ENCODE measurements around the gene ZCCHC8. TPM values are rescaled to one million over a fixed set of nuclear protein-coding genes. Genes with fewer than 3 reads are reported as not detected.

The ZCCHC8 gene
- polyA plus RNA-seq, 1 donor (not counting 4 experiments of a cell fraction or from before 2014, with no cell fraction given): 14.0 TPM

DNA sequence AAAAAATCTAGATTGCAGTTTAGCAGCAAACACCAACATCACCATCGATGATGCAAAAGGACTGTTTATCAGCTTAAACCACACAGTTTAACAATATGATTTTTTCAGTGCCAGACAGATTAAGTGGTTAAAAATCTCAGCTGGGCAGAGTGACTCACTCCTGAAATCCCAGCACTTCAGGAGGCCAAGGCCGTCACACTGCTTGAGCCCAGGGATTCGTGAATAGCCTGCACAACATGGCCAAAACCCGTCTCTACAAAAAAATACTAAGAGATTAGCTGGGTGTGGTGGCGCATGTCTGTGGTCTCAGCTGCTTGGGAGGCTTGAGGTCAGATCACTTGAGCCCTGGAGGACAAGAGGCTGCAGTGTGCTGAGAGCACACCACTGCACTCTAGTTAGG lies 17.1 kb upstream of the ZCCHC8 start:
- Histone ChIP-seq H4K20me1 (ENCODE audit: control insufficient read depth, extremely low read depth, insufficient read depth, low read length) (peaks cover 34% of the 10 kb centered on the region), H3K9me1 (ENCODE audit: control insufficient read depth, extremely low read depth, insufficient read depth, low read length) (no peaks in the 10 kb centered on the region), H3K79me2 (ENCODE audit: control insufficient read depth, insufficient read depth, low read length) (peaks cover 84% of the 10 kb centered on the region), H3K36me3 (ENCODE audit: control insufficient read depth in 2 of 2, extremely low read depth in 1 of 2, insufficient read depth in 2 of 2, low read length in 2 of 2) (peaks cover 34 to 70% of the 10 kb centered on the region in 2 experiments), H3K27me3 (ENCODE audit: control insufficient read depth, extremely low read depth, insufficient read depth, low read length) (no peaks in the 10 kb centered on the region), H2AFZ (ENCODE audit: control insufficient read depth, low read length) (no peak overlapping the region), H3K9me3 (ENCODE audit: control insufficient read depth, low read depth, low read length) (no peaks in the 10 kb centered on the region), H3K4me2 (ENCODE audit: control insufficient read depth, extremely low read depth, insufficient read depth, low read depth, low read length) (no peak overlapping the region), H3K27ac (ENCODE audit: control insufficient read depth, insufficient read depth, low read length) (no peak overlapping the region), H3K4me1 (ENCODE audit: control insufficient read depth, extremely low read depth, insufficient read depth, low read length) (peaks cover under 1% of the 10 kb centered on the region), H3K4me3 (ENCODE audit: control insufficient read depth in 2 of 3, extremely low read depth in 1 of 3, insufficient read depth in 2 of 3, low read depth in 1 of 3, low read length in 3 of 3) (no peak overlapping the region), H3K9ac (ENCODE audit: control insufficient read depth, extremely low read depth, insufficient read depth, low read length) (no peak overlapping the region)
- dilution Hi-C loops (cut with MboI; ENCODE audit: extremely low pct_ligation_motif_present, low sequenced_read_pairs): no loop called here
- TF ChIP-seq, protein P1, sequence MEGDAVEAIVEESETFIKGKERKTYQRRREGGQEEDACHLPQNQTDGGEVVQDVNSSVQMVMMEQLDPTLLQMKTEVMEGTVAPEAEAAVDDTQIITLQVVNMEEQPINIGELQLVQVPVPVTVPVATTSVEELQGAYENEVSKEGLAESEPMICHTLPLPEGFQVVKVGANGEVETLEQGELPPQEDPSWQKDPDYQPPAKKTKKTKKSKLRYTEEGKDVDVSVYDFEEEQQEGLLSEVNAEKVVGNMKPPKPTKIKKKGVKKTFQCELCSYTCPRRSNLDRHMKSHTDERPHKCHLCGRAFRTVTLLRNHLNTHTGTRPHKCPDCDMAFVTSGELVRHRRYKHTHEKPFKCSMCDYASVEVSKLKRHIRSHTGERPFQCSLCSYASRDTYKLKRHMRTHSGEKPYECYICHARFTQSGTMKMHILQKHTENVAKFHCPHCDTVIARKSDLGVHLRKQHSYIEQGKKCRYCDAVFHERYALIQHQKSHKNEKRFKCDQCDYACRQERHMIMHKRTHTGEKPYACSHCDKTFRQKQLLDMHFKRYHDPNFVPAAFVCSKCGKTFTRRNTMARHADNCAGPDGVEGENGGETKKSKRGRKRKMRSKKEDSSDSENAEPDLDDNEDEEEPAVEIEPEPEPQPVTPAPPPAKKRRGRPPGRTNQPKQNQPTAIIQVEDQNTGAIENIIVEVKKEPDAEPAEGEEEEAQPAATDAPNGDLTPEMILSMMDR (optimal IDR thresholded peaks at IDR 0.05 in 1 of 3, IDR thresholded peaks at IDR 0.05 in 1 of 3, conservative IDR thresholded peaks at IDR 0.05 in 1 of 3; ENCODE audit: extremely low read depth in 1 of 3, insufficient read depth in 2 of 3, low read length in 3 of 3): no peak
- no peak for TF ChIP-seq EZH2 (IDR thresholded peaks at IDR 0.05; ENCODE audit: low read length)
- no peak for DNase-seq (ENCODE audit: low read depth, low spot score)
- FAIRE-seq: no peak

DNA sequence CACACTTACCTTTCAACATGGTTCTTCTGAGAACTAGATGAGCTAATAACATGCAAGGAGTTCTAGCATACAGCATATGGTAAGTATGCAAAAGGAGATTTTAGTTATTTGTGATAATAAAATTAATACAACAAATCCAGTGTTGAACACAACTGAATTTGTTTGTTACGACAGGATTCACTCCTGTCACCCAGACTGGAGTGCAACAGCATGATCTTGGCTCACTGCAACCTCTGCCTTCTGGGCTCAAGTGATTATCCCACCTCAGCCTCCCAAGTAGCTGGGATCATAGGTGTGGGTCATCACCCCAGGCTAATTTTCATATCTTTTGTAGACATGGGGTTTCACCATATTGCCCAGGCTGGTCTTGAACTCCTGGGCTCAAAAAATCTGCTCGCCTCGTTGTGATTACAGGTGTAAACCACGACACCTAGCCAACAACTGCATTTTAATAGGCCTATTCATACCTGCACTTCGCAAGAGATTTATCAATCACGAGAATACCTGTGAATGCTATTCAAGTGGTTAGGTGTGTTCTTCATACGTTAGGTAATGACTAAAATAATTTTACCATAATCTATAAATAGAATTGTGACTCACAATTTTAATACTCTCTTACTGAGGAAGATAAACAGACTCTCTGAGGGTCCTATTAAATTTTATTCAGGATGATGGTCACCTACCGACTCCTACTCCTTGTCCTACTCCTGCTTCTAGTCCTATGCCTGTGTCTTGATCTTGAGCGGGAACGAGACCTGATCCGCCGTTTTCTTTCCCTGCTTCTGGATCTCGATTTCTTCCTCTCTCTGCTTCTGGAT lies 16.0 kb upstream of the ZCCHC8 start:
- Histone ChIP-seq H3K27ac (ENCODE audit: control insufficient read depth, insufficient read depth, low read length) (no peak overlapping the region), H4K20me1 (ENCODE audit: control insufficient read depth, extremely low read depth, insufficient read depth, low read length) (peaks cover 30% of the 10 kb centered on the region), H2AFZ (ENCODE audit: control insufficient read depth, low read length) (no peak overlapping the region), H3K36me3 (ENCODE audit: control insufficient read depth in 2 of 2, extremely low read depth in 1 of 2, insufficient read depth in 2 of 2, low read length in 2 of 2) (peaks cover 35 to 76% of the 10 kb centered on the region in 2 experiments), H3K9me3 (ENCODE audit: control insufficient read depth, low read depth, low read length) (no peaks in the 10 kb centered on the region), H3K27me3 (ENCODE audit: control insufficient read depth, extremely low read depth, insufficient read depth, low read length) (no peaks in the 10 kb centered on the region), H3K9ac (ENCODE audit: control insufficient read depth, extremely low read depth, insufficient read depth, low read length) (no peak overlapping the region), H3K9me1 (ENCODE audit: control insufficient read depth, extremely low read depth, insufficient read depth, low read length) (no peaks in the 10 kb centered on the region), H3K79me2 (ENCODE audit: control insufficient read depth, insufficient read depth, low read length) (peaks cover 82% of the 10 kb centered on the region), H3K4me2 (ENCODE audit: control insufficient read depth, extremely low read depth, insufficient read depth, low read depth, low read length) (no peak overlapping the region), H3K4me3 (ENCODE audit: control insufficient read depth in 2 of 3, extremely low read depth in 1 of 3, insufficient read depth in 2 of 3, low read depth in 1 of 3, low read length in 3 of 3) (no peak overlapping the region), H3K4me1 (ENCODE audit: control insufficient read depth, extremely low read depth, insufficient read depth, low read length) (no peaks in the 10 kb centered on the region)
- no peak for FAIRE-seq
- TF ChIP-seq, protein P1 (optimal IDR thresholded peaks at IDR 0.05 in 1 of 3, IDR thresholded peaks at IDR 0.05 in 1 of 3, conservative IDR thresholded peaks at IDR 0.05 in 1 of 3; ENCODE audit: extremely low read depth in 1 of 3, insufficient read depth in 2 of 3, low read length in 3 of 3): no peak
- TF ChIP-seq EZH2 (IDR thresholded peaks at IDR 0.05; ENCODE audit: low read length): no peak
- DNase-seq (ENCODE audit: low read depth, low spot score): no peak
- dilution Hi-C loops (cut with MboI; ENCODE audit: extremely low pct_ligation_motif_present, low sequenced_read_pairs): no loop called here
